HepG2 (cell line): ENCODE data around the gene TNFAIP8L3. TPM values are rescaled to one million over a fixed set of nuclear protein-coding genes. Genes with fewer than 3 reads are reported as not detected.

ENCODE experiments used
- ATAC-seq: fragments of 200-7000 bp; cut with Tn5 transposase; 3 replicates; pipeline ENCODE4 v1.9.1; 2020; ENCODE audit warnings: mild to moderate bottlenecking, moderate library complexity
- BruUV-seq: library from RNA; stranded (reverse); fragments of 400-500 nt; replicated peaks from 2 replicates; lab custom pipeline; 2021; lab: Mats Ljungman, UMichigan
- CTCF ChIA-PET: fragments of 300-600 bp; formaldehyde crosslinking; extraction: SDS; loops from one replicate; lab custom pipeline; 2021; ENCODE audit warnings: low total read pairs, inconsistent platforms, low intra/inter-chr PET ratio; lab: Yijun Ruan, JAX
- POLR2A ChIA-PET: fragments of 350-600 bp; sonication (Branson Sonifier 250); formaldehyde crosslinking; loops from one replicate; lab custom pipeline; 2020; ENCODE audit warnings: antibody characterized with exemption, inconsistent platforms; lab: Yijun Ruan, JAX
- DNase-seq: peaks from one replicate; pipeline ENCODE4 v3.0.0-alpha.2; 2015; ENCODE audit warnings: low spot score
- FAIRE-seq: peaks from 3 replicates; lab custom pipeline; 2011; peaks lifted over from hg19 to GRCh38; lab: Jason Lieb, UNC
- H2AFZ ChIP-seq: one replicate; pipeline ENCODE4 v1.6.1; 2011; ENCODE audit warnings: low read length, inconsistent platforms
- H3K27ac ChIP-seq: fragments of 300-600 bp; 3 replicates; pipeline ENCODE4 v1.8.0; 2011; ENCODE audit warnings: mixed run types, mild to moderate bottlenecking, mixed read lengths, low read length, inconsistent platforms; ENCODE audit not compliant: insufficient read depth; ENCODE audit errors: extremely low read length
- H3K27me3 ChIP-seq, 2 experiments: fragments of 200-600 bp in 1 of 2; 2 replicates in 1 of 2; 3 replicates in 1 of 2; pipeline versions ENCODE4 v1.6.0 to v1.8.0; 2011; ENCODE audit warnings: low read length in 2 of 2, mild to moderate bottlenecking in 2 of 2, moderate library complexity in 2 of 2, inconsistent platforms in 1 of 2; ENCODE audit not compliant: insufficient read depth in 2 of 2, control insufficient read depth in 1 of 2
- H3K36me3 ChIP-seq, 2 experiments: fragments of 200-600 bp in 1 of 2; replicated peaks in 1 of 2; 2 replicates in 1 of 2; 3 replicates in 1 of 2; pipeline versions ENCODE4 v1.5.1 to v1.8.0; 2011; ENCODE audit warnings: low read length in 2 of 2, inconsistent platforms in 1 of 2; ENCODE audit not compliant: insufficient read depth in 2 of 2, control insufficient read depth in 1 of 2
- H3K4me1 ChIP-seq: 2 replicates; pipeline ENCODE4 v1.5.1; 2012; ENCODE audit warnings: low read length, inconsistent platforms; ENCODE audit not compliant: insufficient read depth
- H3K4me2 ChIP-seq: 2 replicates; pipeline ENCODE4 v1.6.0; 2011; ENCODE audit warnings: low read depth, low read length, inconsistent platforms
- H3K4me3 ChIP-seq, 3 experiments: fragments of 200-600 bp in 1 of 3; sonication (generic), shearing (Covaris generic) in 1 of 3; replicated peaks in 1 of 3; 2 replicates each; pipeline ENCODE4 v1.5.1; 2011 to 2016; ENCODE audit warnings: low read length in 3 of 3, inconsistent platforms in 2 of 3, low read depth in 2 of 3, mild to moderate bottlenecking in 2 of 3, control low read depth in 1 of 3, mixed read lengths in 1 of 3; ENCODE audit not compliant: insufficient read depth in 1 of 3
- H3K79me2 ChIP-seq: one replicate; pipeline ENCODE4 v1.6.1; 2011; ENCODE audit warnings: low read length, inconsistent platforms; ENCODE audit not compliant: insufficient read depth
- H3K9ac ChIP-seq: 2 replicates; pipeline ENCODE4 v1.6.0; 2011; ENCODE audit warnings: mild to moderate bottlenecking, low read depth, low read length, inconsistent platforms; ENCODE audit not compliant: insufficient read depth
- H3K9me3 ChIP-seq: 2 replicates; pipeline ENCODE4 v1.5.1; 2012; ENCODE audit warnings: mild to moderate bottlenecking, low read length
- H4K20me1 ChIP-seq: 2 replicates; pipeline ENCODE4 v1.6.0; 2011; ENCODE audit warnings: inconsistent platforms, mild to moderate bottlenecking, low read length, moderate library complexity; ENCODE audit not compliant: insufficient read depth
- HOMEZ ChIP-seq: IDR thresholded peaks from 2 replicates; pipeline ENCODE4 v1.6.1; 2016; ENCODE audit warnings: low read depth
- MTERF4 ChIP-seq: sonication (generic); formaldehyde crosslinking; IDR thresholded peaks from 2 replicates; pipeline ENCODE4 v1.8.0; 2023; ENCODE audit warnings: mild to moderate bottlenecking, missing genetic modification reagents
- NRL ChIP-seq: sonication (generic); formaldehyde crosslinking; IDR thresholded peaks from 2 replicates; pipeline ENCODE4 v1.5.0; 2020; ENCODE audit warnings: missing genetic modification reagents, mild to moderate bottlenecking, moderate library complexity, borderline replicate concordance
- RFXANK ChIP-seq: IDR thresholded peaks from 2 replicates; pipeline ENCODE4 v1.6.1; 2016
- TARDBP ChIP-seq: sonication (generic); formaldehyde crosslinking; IDR thresholded peaks from 2 replicates; pipeline ENCODE4 v1.8.0; 2022; ENCODE audit warnings: mild to moderate bottlenecking, missing genetic modification reagents
- TBP ChIP-seq: sonication (generic); formaldehyde crosslinking; IDR thresholded peaks from 2 replicates; pipeline ENCODE4 v1.5.0; 2020; ENCODE audit warnings: missing genetic modification reagents
- ZBTB1 ChIP-seq: sonication (generic); formaldehyde crosslinking; IDR thresholded peaks from 2 replicates; pipeline ENCODE4 v1.4.0; 2020; ENCODE audit warnings: missing genetic modification reagents, borderline replicate concordance
- ZNF253 ChIP-seq: sonication (generic); formaldehyde crosslinking; IDR thresholded peaks from 2 replicates; pipeline ENCODE4 v1.8.0; 2022; ENCODE audit warnings: mild to moderate bottlenecking, missing genetic modification reagents, borderline replicate concordance
- ZNF749 ChIP-seq: sonication (generic); formaldehyde crosslinking; IDR thresholded peaks from 2 replicates; pipeline ENCODE4 v1.8.0; 2022; ENCODE audit warnings: mild to moderate bottlenecking, missing genetic modification reagents, moderate library complexity, borderline replicate concordance
- WGBS: methylation state at CpG from one replicate; pipeline ENCODE4 v1.1.6; 2017; ENCODE audit warnings: low lambda C conversion rate; 5-methylcytosine and 5-hydroxymethylcytosine counted together
- in situ Hi-C: cut with HindIII; loops from 2 replicates; pipeline ENCODE4 v1.10.0; 2017; ENCODE audit warnings: low pct_unique_long_range_greater_than_20kb; ENCODE audit not compliant: extremely low pct_ligation_motif_present
- intact Hi-C: fragments of 100-400 bp; cut with micrococcal nuclease; formaldehyde crosslinking; loops from one replicate; pipeline ENCODE4 v1.10.0; 2022; ENCODE audit not compliant: unreplicated experiment
- polyA plus RNA-seq, 8 experiments: library from polyadenylated mRNA; depleted of rRNA in 3 of 8; stranded (reverse) in 7 of 8; unstranded in 1 of 8; fragments of >200 nt; fragmentation: Illumina TruSeq in 4 of 8; extraction: Trizol in 4 of 8; gene quantifications; 2 replicates each; pipeline versions ENCODE4 v1.2.1 to v1.2.3, GENCODE V29; 2011 to 2016; ENCODE audit warnings: low read depth in 4 of 8, missing spikeins in 1 of 8, mixed read lengths in 1 of 8; ENCODE audit not compliant: insufficient read depth in 1 of 8
- total RNA-seq, 5 experiments: library from RNA; depleted of rRNA; stranded (reverse); fragments of >200 nt; fragmentation: Illumina TruSeq; extraction: Trizol; gene quantifications; 2 replicates each; pipeline ENCODE4 v1.2.3, GENCODE V29; 2016; ENCODE audit warnings: low read depth in 1 of 5
- TF ChIP-seq, protein P1 (sequence below): sonication (generic); formaldehyde crosslinking; IDR thresholded peaks from 2 replicates; pipeline ENCODE4 v1.5.1; 2020; ENCODE audit warnings: mild to moderate bottlenecking, missing genetic modification reagents, borderline replicate concordance

TNFAIP8L3 gene
- total and polyA plus RNA-seq, 2 of the 13 experiments (the other 11 are each of a cell fraction or from before 2014, with no cell fraction given) = 0.15 to 4.0 TPM

- Histone ChIP-seq H4K20me1 (no peaks in the 10 kb centered on the region), H3K27ac (no peak overlapping the region), H3K4me1 (no peaks in the 10 kb centered on the region), H3K36me3 (no peaks in the 10 kb centered on the region), H3K79me2 (no peaks in the 10 kb centered on the region), H3K9ac (no peak overlapping the region), H3K4me2 (no peak overlapping the region)
- no peak for DNase-seq
- in situ Hi-C loops = no loop called here
- POLR2A ChIA-PET = no interaction called here
- TF ChIP-seq ZBTB1 = no peak
- TF ChIP-seq, all 625 proteins: peak for 0
- FAIRE-seq (no peak), ATAC-seq (no peak)
- Histone ChIP-seq H3K4me3 (no peak overlapping the region), H3K9me3 (no peaks in the 10 kb centered on the region), H3K27me3 (no peaks in the 10 kb centered on the region), H2AFZ (no peak overlapping the region)
- intact Hi-C loops = no loop called here
- no TSS peak for BruUV-seq
- 80% methylated on average over 4 of the region's 4 CpGs for WGBS
- CTCF ChIA-PET = no interaction called here
Observed at GRCh38 chr15:51024735-51025453, 69.8 kb downstream of the TNFAIP8L3 start.

DNA sequence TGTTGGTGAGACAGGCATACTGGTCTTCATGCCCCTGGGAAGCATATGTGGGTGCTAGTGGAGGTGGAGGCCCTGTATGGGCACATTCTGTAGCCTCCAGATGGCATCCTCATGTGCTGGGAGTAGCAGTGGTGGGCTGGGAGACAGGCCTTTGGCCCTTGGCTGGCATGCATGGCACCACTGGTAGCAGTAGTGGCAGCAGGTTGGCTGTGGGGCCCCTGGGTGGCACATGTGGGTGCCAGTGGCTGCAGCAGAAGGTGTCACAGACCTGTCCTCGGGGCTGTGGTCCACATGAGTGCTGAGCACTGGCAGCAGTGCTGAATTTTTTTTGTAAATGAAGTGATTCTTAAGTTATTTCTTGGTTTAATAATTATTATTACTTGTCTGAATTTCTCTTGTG lies 71.2 kb downstream of the TNFAIP8L3 start:
- Histone ChIP-seq H3K4me1 (no peaks in the 10 kb centered on the region), H3K27me3 (no peaks in the 10 kb centered on the region), H2AFZ (no peak overlapping the region), H3K36me3 (no peaks in the 10 kb centered on the region), H3K4me3 (no peak overlapping the region), H3K9me3 (no peaks in the 10 kb centered on the region), H3K4me2 (no peak overlapping the region), H3K79me2 (no peaks in the 10 kb centered on the region), H4K20me1 (no peaks in the 10 kb centered on the region), H3K9ac (no peak overlapping the region), H3K27ac (no peak overlapping the region)
- FAIRE-seq (no peak), DNase-seq (no peak), ATAC-seq (no peak)
- intact Hi-C loops = no loop called here
- BruUV-seq = no TSS peak
- in situ Hi-C loops = no loop called here
- CTCF ChIA-PET = no interaction called here
- WGBS = 50% methylated on average over 1 of the region's 1 CpG
- POLR2A ChIA-PET = no interaction called here
- no peak for TF ChIP-seq TARDBP (CRISPR knock-in tag)
- TF ChIP-seq ZNF253 (CRISPR knock-in tag) = no peak
- no peak for TF ChIP-seq ZNF749 (CRISPR knock-in tag)
- TF ChIP-seq NRL (CRISPR knock-in tag) = no peak
- no peak for TF ChIP-seq RFXANK (CRISPR knock-in tag)
- TF ChIP-seq MTERF4 (CRISPR knock-in tag) = no peak
- no peak for TF ChIP-seq TBP (CRISPR knock-in tag)
- TF ChIP-seq HOMEZ (CRISPR knock-in tag) = no peak
- TF ChIP-seq, protein P1, sequence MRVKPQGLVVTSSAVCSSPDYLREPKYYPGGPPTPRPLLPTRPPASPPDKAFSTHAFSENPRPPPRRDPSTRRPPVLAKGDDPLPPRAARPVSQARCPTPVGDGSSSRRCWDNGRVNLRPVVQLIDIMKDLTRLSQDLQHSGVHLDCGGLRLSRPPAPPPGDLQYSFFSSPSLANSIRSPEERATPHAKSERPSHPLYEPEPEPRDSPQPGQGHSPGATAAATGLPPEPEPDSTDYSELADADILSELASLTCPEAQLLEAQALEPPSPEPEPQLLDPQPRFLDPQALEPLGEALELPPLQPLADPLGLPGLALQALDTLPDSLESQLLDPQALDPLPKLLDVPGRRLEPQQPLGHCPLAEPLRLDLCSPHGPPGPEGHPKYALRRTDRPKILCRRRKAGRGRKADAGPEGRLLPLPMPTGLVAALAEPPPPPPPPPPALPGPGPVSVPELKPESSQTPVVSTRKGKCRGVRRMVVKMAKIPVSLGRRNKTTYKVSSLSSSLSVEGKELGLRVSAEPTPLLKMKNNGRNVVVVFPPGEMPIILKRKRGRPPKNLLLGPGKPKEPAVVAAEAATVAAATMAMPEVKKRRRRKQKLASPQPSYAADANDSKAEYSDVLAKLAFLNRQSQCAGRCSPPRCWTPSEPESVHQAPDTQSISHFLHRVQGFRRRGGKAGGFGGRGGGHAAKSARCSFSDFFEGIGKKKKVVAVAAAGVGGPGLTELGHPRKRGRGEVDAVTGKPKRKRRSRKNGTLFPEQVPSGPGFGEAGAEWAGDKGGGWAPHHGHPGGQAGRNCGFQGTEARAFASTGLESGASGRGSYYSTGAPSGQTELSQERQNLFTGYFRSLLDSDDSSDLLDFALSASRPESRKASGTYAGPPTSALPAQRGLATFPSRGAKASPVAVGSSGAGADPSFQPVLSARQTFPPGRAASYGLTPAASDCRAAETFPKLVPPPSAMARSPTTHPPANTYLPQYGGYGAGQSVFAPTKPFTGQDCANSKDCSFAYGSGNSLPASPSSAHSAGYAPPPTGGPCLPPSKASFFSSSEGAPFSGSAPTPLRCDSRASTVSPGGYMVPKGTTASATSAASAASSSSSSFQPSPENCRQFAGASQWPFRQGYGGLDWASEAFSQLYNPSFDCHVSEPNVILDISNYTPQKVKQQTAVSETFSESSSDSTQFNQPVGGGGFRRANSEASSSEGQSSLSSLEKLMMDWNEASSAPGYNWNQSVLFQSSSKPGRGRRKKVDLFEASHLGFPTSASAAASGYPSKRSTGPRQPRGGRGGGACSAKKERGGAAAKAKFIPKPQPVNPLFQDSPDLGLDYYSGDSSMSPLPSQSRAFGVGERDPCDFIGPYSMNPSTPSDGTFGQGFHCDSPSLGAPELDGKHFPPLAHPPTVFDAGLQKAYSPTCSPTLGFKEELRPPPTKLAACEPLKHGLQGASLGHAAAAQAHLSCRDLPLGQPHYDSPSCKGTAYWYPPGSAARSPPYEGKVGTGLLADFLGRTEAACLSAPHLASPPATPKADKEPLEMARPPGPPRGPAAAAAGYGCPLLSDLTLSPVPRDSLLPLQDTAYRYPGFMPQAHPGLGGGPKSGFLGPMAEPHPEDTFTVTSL (CRISPR knock-in tag) = no peak
